Measurements from ENCODE around the gene EFNA3.

EFNA3 gene

DNA sequence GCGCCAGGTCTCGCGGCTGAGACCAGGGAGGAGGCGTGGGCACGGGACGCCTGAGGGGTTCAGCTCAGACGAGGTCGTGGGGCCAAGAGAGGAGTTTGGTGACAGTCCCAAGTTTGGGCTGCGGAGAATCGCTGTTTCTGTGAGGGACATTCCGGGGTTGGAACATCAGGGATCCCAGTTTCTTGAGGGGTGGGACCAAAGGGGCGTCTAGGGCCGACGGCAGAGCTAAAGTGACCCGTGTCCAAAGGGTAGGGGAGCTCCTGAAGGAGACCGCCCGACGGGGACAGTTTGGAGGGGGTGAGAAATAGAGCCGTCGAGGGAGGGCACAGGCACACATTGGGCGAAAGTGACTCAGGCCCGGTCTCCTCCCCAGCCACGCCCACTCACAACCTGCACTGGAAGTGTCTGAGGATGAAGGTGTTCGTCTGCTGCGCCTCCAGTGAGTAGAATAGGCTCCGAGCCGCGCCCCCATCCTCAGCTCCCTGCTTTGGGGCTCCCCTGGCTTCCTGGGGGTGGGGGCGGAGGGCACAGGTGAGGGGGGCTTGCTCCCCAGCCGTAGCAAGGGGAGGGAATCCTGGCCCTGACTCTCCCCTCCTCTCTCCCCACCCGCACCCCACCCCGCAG, 7.0 kb downstream of the EFNA3 start:
- DNase-seq: peak; percentile 83

DNA sequence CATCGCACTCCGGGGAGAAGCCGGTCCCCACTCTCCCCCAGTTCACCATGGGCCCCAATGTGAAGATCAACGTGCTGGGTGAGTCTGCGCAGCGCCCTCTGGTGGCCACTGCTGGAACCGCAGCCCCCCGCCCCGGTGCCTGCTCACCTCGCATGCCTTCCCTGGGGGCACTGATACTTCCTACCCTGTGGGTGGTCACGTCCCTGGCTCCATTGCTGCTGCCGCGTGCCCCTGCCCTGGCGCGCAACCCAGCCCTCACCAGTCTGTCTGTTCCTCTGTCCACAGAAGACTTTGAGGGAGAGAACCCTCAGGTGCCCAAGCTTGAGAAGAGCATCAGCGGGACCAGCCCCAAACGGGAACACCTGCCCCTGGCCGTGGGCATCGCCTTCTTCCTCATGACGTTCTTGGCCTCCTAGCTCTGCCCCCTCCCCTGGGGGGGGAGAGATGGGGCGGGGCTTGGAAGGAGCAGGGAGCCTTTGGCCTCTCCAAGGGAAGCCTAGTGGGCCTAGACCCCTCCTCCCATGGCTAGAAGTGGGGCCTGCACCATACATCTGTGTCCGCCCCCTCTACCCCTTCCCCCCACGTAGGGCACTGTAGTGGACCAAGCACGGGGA, 7.6 kb downstream of the EFNA3 start:
- peak; percentile 70 for DNase-seq

GRCh38 chr1:155086856-155087535, 8.4 kb downstream of the EFNA3 start:
- DNase-seq: no peak

- peak; percentile 84 for DNase-seq
These were observed 12.7 kb downstream of the EFNA3 start for GRCh38 chr1:155091071-155092051.

GRCh38 chr1:155092131-155092530, 13.5 kb downstream of the EFNA3 start:
- DNase-seq: no peak

DNA sequence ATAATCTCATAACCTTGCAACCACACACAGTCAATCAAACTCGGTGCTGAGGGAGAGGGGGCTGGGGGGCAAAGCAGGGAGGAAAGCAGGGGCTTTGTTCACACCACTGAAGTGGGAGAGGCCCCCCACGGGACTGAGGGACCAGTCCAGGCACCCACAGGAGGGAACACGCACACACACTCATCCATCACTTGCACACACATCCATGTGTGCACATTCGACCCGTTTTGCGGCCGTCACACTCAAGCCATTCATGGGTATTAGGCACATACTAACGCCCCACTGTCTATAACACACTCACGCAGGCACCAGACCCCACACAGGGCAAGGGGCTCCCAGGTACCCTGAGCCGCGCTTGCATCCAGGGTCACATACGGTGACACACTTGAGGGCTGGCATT, 14.0 kb downstream of the EFNA3 start:
- no peak for DNase-seq

DNA sequence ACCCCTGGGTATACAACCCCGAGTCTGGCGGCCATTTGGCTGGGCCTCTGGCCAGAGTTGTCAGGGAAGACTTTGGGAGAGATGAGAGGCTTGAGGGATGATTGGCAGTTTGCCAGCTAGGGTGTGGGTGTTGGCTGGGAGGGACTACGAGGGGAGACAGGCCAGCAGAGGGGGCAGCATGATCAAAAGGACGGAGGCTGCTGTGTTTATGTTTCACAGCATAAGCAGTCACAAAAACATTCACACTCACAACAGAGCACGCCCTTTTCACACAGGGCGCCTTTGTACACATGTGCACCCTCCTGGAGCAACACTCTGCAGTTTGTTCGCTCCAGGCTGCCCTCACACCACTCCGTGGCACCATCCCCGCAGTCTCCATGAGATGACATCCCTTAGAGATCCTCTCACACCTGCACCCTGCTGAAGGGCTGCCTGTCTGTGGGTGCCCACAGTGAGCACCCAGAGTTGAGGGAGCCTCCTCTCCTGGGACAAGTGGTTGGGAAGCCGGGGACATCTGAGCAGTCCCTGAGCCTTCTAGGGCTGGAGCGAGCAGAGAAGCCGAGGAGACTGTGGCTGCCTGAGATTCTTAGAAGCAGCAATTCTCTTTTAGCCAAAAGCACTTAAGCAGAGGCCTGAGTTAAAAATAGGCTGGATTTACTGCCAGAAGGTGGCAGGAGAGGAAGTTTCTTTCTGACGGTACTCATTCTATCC, 15.4 kb downstream of the EFNA3 start:
- peak; percentile 72 for DNase-seq

DNA sequence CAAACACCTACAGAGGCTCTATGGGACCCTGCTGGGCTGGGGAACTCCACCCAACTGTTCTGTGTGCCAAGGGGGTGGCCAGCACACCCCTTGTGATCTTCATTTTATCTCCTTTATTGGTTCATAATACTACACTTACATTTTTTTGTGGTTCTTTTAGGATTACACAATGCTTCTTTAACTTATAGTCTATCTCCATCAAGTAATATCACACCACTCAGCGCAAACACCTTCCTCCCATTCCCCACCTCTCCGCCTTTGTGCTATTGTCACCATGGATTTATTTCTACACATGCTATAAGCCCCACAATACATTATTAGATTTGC, 15.9 kb downstream of the EFNA3 start:
- no peak for DNase-seq

GRCh38 chr1:155099331-155099730, 20.7 kb downstream of the EFNA3 start:
- DNase-seq: no peak

DNA sequence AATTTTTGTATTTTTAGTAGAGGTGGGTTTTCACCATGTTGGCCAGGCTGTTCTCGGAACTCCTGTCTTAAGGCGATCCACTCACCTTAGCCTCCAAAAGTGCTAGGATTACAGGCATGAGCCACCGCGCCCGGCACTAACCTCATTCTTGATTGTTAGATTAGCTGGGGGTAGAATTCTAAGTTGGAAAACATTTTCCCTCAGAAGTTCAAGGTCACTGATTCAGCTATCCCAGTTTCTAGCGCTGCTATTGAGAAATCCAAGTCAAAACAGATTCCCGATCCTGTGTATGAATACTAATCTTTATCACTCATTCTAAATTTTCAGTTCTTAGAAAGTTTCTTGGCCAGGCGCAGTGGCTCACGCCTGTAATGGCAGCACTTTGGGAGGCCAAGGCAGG, 24.7 kb downstream of the EFNA3 start:
- DNase-seq: no peak

DNA sequence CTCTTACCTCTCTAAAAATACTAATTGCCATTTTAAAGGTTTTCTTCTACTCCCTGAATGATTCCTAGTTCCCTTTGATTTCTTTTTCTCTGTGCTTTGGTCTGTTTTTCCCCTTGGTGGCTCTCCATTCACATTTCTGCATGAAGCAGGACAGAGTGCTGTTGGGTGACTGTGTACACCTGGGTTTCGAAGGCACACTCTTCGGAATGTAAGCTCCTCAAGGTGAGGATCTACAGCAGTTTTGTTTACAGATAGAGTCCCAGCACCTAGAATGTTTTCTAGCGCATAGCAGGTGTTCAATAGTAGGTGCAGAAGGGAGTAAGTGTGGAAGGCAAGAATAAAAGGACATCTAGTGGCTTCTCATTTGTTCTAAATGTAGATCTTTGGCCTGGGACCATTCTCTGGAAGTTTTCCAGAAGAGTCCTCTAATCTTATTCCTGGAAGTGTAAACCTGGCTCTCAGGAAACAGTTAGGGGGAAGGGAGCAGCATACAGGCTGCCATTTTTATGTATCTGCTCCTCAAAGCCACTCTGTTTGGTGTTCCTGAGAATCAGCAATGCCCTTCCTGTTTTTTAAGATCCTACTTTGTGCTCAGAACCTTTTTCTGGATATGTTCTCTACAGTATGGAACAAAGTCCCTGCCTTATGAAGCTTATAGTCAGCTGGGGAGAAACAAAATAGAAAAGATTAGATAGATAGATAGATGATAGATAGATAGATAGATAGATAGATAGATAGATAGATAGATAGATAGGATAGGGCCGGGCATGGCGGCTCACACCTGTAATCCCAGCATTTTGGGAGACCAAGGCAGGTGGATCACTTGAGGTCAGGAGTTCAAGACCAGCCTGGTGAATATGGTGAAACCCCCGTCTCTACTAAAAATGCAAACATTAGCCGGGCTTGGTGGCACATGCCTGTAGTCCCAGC, 26.2 kb downstream of the EFNA3 start:
- no peak for DNase-seq

DNA sequence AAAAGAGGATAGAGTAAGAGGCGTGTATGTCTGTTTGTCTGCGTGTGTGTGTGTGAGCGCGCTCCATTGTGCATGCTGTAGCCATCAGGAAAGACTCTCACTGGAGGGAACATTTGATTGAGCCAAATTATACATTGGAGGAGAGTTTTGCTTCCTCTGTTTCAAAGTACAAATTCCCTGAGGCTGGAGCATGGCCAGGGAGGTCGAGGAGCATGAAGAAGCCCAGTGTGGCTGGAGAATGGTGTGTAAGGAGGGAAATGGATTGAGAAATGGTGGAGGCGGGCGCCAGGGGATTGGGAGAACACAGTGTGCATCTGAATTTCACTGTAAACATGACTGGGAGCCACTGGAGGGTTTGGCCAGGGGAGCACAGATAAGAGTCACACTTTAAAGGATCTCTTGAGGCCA, 27.0 kb downstream of the EFNA3 start:
- no peak for DNase-seq

DNA sequence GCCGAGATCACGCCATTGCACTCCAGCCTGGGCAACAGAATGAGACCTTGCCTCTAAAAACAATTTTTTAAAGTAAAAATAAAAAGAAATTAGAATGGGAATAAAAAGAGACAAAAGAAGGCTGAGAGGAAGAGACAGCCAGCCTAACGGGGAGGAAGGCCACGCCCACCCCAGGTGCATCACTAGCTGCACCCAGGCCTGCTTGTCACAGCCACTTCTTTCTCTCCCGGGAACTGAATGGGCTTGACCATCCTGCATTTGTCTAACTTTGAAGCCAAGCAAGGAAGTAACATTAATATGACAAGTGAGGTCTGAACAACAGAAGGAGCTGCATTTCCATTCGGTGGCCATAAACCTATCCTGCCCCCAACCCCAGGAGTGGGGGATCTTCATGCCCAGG, 28.2 kb downstream of the EFNA3 start:
- DNase-seq: peak; percentile 44

- DNase-seq: no peak
These were observed 28.9 kb downstream of the EFNA3 start for GRCh38 chr1:155107309-155108264.

DNA sequence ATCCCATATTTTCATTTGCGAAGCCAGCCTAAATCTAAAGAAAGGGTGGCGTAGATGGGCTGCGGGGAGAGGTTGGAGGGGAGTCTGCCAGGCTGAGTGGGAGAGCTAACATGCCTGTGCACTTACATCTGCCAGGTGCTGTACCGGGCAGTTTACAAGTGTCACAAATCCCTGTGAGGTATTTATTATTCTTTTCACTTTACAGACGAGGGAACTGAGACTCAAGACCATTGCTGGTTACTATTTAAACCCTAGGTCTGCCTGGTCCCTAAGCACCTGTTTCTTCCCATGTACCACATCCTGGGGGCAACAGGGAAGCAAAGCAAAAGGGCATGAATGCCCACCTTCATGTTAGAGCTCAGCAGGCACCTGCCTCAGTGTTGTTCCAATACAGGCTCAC, 29.7 kb downstream of the EFNA3 start:
- no peak for DNase-seq

DNA sequence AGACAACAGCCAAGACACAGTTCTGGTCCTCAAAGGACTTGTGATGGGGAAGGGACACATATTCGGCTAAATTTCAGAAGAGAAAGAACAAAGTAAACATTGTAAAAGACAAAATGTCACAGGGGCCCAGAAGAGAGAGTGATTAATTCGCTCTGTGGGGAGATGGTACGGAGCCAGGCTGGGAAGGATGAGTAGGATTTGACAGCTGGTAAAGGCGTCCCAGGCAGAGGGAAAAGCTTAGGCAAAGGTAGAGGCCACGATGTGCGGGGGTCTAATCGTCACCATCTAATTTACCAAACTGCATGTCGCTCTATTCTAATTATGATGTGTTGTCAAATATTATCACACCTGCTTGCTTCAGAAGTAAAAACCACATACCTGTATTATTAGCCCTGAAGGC, 31.7 kb downstream of the EFNA3 start:
- no peak for DNase-seq

DNA sequence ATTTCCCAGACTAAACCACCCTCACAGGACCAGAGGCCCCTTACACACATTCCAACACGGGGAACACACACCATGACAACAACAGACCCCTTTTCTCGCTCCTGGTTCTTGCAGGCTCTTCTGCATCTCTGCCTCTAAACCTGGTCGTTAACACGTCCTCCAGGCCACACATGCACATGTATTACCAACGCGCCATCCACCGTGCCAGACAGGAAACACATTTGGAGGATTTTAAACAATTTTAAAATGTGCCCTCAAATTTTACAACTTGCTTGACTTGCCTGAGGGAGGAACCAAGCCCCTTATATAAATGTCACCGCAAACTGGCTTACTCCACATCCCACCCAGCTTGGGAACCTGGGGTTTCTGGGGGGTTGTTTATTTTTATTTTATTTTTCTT, 32.2 kb downstream of the EFNA3 start:
- no peak for DNase-seq

DNA sequence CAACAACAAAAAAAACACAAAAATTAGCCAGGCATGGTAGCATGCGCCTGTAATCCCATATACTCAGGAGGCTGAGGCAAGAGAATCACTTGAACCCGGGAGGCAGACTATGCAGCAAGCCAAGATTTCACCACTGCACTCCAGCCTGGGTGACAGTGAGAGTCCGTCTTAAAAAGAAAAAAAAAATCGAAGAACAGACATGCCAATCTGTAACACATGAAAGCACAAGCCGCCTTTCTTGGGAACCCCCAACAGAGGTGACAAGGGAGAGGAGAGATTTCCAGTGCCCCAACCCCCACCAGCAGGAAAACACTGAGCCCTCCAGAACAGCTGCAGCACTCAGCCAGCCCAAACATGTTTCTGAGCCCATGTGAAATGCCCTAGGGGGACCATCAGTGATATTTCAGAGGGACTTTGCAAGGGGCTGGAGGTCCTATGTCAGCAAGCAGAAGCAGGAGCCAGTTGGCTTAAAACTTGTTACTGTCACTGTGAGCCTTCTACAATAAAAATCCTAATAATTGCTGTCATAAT, 34.9 kb downstream of the EFNA3 start:
- DNase-seq: no peak

GRCh38 chr1:155116113-155116764, 37.6 kb downstream of the EFNA3 start:
- DNase-seq: no peak

- peak; percentile 87 for DNase-seq
These were observed 39.0 kb downstream of the EFNA3 start for GRCh38 chr1:155117610-155118009.
